GM12878 (cell line): ENCODE data around the gene CCDC141.

Experiments used
- CTCF ChIP-seq, 3 experiments: IDR thresholded peaks in 2 of 3; conservative IDR thresholded peaks in 1 of 3; 2 replicates each; pipeline ENCODE4 v1.5.1; 2011; ENCODE audit warnings: low read depth in 3 of 3, low read length in 3 of 3, mild to moderate bottlenecking in 3 of 3, control low read depth in 2 of 3, moderate library complexity in 2 of 3, inconsistent platforms in 1 of 3, mixed read lengths in 1 of 3; ENCODE audit not compliant: control insufficient read depth in 2 of 3, insufficient read depth in 1 of 3; ENCODE audit errors: extremely low read depth in 1 of 3
- POLR2A ChIP-seq: IDR thresholded peaks from 2 replicates; pipeline ENCODE4 v1.6.1; 2011; ENCODE audit warnings: low read depth, mild to moderate bottlenecking, low read length

- TF ChIP-seq CTCF (IDR thresholded peaks at IDR 0.05 in 2 of 3, conservative IDR thresholded peaks at IDR 0.05 in 1 of 3; ENCODE audit: control insufficient read depth in 2 of 3, extremely low read depth in 1 of 3, insufficient read depth in 1 of 3, low read depth in 3 of 3, low read length in 3 of 3) (no peak), POLR2A (no peak)
Measured at GRCh38 chr2:179050755-179051154, 818 bp upstream of the CCDC141 start.
